Measurements from ENCODE around the gene KIDINS220. TPM values are rescaled to one million over a fixed set of nuclear protein-coding genes. Genes with fewer than 3 reads are reported as not detected.

KIDINS220 gene
- total RNA-seq, 1 donor from 2014 or later = 25.3 TPM

DNA sequence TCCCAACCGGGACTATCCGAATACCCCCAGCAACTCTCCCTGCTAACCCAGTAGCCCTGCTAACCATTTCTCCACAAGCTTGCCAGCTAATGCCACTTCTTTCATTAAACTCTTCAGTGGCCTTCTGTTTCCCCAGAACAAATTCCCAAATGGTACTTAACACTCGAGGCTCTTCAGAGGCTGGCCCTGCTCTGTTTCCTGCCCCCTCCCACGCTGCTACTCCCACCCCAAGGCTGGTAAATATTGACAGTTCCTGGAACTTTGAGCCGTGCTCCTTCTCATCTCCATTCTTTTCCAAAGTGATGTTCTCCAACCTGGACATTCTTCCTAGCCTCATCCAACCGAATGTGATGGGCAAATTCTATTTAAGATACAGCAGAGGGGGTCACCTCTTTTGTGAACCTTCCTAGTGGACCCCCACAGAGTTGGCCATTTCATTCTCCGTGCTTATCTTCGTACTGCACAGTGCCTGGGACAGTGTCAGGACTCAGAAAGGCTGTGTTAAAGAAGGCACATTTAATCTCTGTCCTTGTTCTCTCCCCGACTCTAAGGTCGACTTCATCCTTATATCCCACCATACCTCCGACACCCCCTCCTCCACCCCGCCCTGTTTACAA, 3.2 kb upstream of the KIDINS220 start:
- H3K9me3 Mint-ChIP-seq = no peaks in the 10 kb centered on the region
- H3K4me3 Mint-ChIP-seq = no peak overlapping the region
- H3K27me3 Mint-ChIP-seq = peaks cover 10% of the 10 kb centered on the region
- peaks cover 2% of the 10 kb centered on the region for H3K36me3 Mint-ChIP-seq (ENCODE audit: low read depth)
- H3K4me1 Mint-ChIP-seq = peaks cover 7% of the 10 kb centered on the region
- intact Hi-C loops (cut with micrococcal nuclease) = no loop called here
- H3K27ac Mint-ChIP-seq = no peak overlapping the region
- no peak for DNase-seq

DNA sequence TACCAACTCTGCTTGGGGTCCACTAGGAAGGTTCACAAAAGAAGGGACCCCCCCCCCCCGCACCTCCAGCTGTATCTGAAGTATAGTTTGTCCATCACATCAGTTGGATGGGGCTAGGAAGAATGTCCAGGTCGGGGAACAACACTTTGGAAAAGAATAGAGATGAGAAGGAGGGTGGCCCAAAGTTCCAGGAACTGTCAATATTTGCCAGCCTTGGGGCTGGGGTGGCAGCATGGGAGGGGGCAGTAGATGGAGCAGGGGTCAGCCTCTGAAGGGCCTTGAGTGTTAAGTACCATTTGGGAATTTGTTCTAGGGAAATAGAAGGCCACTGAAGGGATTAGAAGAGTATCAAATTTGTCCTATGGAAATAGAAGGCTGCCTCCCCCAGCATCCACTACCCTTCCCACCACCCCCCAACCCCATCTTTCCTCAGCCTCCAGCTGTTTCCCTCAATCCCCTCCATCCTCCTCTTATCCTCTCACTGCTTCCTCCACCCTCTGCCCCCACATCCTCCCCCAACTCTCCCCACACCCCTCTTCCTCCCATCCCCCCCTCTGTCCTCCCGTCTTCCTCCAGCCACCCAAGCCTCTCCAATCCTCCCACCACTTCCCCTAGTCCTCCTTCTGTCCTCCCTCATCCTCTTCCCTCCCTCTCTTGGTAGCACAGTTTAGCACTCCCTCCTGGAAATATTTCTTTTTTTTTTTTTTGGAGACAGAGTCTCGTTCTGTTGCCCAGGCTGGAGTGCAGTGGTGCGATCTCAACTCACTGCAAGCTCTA, 2.0 kb upstream of the KIDINS220 start:
- DNase-seq = no peak
- Mint-ChIP-seq H3K9me3 (no peaks in the 10 kb centered on the region), H3K27ac (no peak overlapping the region), H3K4me1 (peaks cover 13% of the 10 kb centered on the region), H3K36me3 (ENCODE audit: low read depth) (peaks cover 2% of the 10 kb centered on the region), H3K27me3 (peaks cover 4% of the 10 kb centered on the region), H3K4me3 (no peak overlapping the region)
- intact Hi-C loops (cut with micrococcal nuclease) = loop anchor here (5.0 kb wide), 1 partner anchor 163 kb away; the partner anchor contains the start of gene MBOAT2

DNA sequence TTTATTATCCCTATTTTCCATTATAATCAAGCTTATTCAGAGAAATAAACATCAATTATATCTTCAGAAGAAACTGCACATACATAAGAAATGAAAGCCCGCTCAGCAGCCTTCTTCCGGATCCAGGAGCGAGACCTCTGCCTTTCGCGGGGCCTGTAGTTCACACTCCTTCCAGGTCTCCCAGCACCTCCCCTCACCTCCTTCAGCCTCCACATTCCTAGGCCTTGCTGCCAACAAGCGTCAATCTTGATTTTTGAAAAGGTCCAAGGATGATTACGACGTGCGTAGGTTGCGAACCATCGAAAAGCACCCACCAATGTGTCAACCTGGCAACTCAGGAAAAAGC, 355 bp upstream of the KIDINS220 start:
- intact Hi-C loops (cut with micrococcal nuclease) = loop anchor here (5.0 kb wide), 1 partner anchor 165 kb away; the partner anchor contains the start of gene MBOAT2
- DNase-seq = no peak
- Mint-ChIP-seq H3K36me3 (ENCODE audit: low read depth) (peaks cover 2% of the 10 kb centered on the region), H3K27ac (no peak overlapping the region), H3K27me3 (no peaks in the 10 kb centered on the region), H3K4me1 (peaks cover 19% of the 10 kb centered on the region), H3K9me3 (no peaks in the 10 kb centered on the region), H3K4me3 (peak overlapping the region; percentile 95)

DNA sequence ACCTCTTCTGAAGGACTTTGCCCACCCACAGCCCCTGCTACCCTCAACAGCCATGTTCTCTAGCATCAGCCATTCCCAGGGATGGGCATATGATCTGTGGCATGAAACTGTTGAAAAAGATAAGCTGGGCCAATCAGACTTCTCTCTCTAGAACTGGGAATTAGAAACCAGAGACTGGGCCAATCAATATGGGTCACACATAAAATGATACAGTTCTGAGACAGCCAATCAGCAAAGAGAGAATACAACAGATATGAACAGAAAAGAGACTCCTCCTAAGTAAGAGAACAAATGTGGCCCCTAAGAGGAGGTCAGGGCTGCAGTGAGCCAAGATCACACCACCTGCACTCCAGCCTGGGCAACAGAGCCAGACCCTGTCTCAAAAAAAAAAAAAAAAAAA, 2.1 kb downstream of the KIDINS220 start:
- Mint-ChIP-seq H3K27me3 (no peaks in the 10 kb centered on the region), H3K36me3 (ENCODE audit: low read depth) (peaks cover 2% of the 10 kb centered on the region), H3K27ac (no peak overlapping the region), H3K9me3 (no peaks in the 10 kb centered on the region), H3K4me3 (peak overlapping the region; percentile 30), H3K4me1 (peaks cover 27% of the 10 kb centered on the region)
- intact Hi-C loops (cut with micrococcal nuclease) = loop anchor here (5.0 kb wide), 1 partner anchor 167 kb away; the partner anchor contains the start of gene MBOAT2
- no peak for DNase-seq

DNA sequence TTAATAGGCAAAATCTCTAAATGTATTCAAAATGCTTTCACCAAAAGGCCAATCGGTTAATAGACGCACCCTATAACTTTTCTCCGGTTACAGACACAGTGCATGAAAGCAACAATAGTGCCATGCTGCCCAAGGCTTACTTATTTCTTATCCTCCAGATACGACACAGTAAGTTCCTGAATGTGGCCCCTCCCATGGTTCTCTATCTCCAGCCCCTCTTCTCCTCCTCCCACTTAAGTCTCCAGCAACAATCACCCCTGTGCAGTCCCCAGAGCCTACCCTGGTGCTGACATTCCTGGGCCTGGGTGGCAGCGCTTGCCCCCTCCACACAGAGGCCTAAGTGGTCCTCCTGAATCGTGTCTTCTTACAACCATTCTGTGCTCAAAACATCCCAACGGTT, 3.6 kb downstream of the KIDINS220 start:
- peaks cover 28% of the 10 kb centered on the region for H3K4me1 Mint-ChIP-seq
- intact Hi-C loops (cut with micrococcal nuclease) = no loop called here
- no peaks in the 10 kb centered on the region for H3K9me3 Mint-ChIP-seq
- no peak overlapping the region for H3K27ac Mint-ChIP-seq
- no peaks in the 10 kb centered on the region for H3K27me3 Mint-ChIP-seq
- peaks cover 2% of the 10 kb centered on the region for H3K36me3 Mint-ChIP-seq (ENCODE audit: low read depth)
- peak; percentile 42 for DNase-seq
- H3K4me3 Mint-ChIP-seq = no peak overlapping the region

DNA sequence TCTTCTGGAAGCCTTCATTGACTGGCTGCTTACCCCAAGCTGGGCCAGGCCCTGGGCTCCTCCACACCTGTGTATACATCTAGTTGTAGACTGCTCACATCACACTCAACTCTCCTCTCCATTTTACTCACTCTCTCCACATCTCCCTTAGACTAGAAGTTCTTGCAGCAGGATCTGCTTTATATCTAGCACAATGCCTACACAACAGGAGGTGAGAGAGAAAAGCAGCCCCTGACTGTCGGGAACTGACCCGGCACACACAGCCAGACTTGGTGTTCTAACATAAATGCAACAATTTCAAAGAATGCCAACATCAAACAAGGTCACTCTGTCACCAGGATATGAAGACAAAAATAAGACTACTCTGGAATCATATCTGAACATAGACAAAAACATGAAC, 5.9 kb downstream of the KIDINS220 start:
- intact Hi-C loops (cut with micrococcal nuclease) = no loop called here
- Mint-ChIP-seq H3K27me3 (no peaks in the 10 kb centered on the region), H3K4me1 (peaks cover 27% of the 10 kb centered on the region), H3K36me3 (ENCODE audit: low read depth) (peaks cover 4% of the 10 kb centered on the region), H3K4me3 (no peak overlapping the region), H3K9me3 (no peaks in the 10 kb centered on the region), H3K27ac (no peak overlapping the region)
- peak; percentile 44 for DNase-seq

DNA sequence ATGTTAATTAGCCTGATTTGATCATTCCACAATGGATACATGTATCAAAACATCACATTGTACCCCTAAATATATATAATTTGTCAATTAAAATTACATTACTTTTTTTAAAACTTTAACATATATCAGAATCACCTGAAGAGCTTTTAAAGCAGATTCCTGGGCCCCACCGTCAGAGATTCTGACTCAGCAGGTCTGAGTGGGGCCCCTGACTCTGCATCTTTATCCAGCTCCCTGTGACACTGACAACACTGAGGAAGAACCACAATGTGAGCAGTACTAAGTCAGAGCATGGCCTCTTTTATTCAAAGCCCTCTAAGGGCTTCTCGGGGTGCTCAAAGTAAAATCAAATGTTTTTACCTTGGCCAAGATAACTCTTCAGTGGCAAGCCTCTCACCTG, 9.7 kb downstream of the KIDINS220 start:
- Mint-ChIP-seq H3K36me3 (ENCODE audit: low read depth) (peaks cover 12% of the 10 kb centered on the region), H3K27me3 (no peaks in the 10 kb centered on the region), H3K4me1 (peaks cover 12% of the 10 kb centered on the region), H3K27ac (no peak overlapping the region), H3K4me3 (no peak overlapping the region), H3K9me3 (no peaks in the 10 kb centered on the region)
- intact Hi-C loops (cut with micrococcal nuclease) = no loop called here
- no peak for DNase-seq

DNA sequence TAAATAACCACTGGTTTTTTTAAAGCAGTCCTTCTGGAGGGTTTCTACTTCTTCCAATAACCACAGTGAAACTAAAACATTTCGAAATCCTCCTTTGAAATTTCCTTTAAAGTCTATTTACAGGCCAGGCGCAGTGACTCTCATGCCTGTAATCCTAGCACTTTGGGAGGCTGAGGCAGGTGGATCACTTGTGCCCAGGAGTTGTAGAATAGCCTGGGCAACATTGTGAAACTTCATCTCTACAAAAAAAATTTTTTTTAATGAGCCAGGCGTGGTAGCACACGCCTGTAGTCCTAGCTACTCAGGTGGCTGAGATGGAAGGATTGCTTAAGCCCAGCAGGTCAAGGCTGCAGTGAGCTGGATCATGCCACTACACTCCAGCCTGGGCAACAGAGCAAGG, 15.2 kb downstream of the KIDINS220 start:
- Mint-ChIP-seq H3K9me3 (no peaks in the 10 kb centered on the region), H3K27ac (no peak overlapping the region), H3K4me3 (no peak overlapping the region), H3K4me1 (peaks cover 5% of the 10 kb centered on the region), H3K36me3 (ENCODE audit: low read depth) (peaks cover 20% of the 10 kb centered on the region), H3K27me3 (no peaks in the 10 kb centered on the region)
- peak; percentile 31 for DNase-seq
- intact Hi-C loops (cut with micrococcal nuclease) = no loop called here

DNA sequence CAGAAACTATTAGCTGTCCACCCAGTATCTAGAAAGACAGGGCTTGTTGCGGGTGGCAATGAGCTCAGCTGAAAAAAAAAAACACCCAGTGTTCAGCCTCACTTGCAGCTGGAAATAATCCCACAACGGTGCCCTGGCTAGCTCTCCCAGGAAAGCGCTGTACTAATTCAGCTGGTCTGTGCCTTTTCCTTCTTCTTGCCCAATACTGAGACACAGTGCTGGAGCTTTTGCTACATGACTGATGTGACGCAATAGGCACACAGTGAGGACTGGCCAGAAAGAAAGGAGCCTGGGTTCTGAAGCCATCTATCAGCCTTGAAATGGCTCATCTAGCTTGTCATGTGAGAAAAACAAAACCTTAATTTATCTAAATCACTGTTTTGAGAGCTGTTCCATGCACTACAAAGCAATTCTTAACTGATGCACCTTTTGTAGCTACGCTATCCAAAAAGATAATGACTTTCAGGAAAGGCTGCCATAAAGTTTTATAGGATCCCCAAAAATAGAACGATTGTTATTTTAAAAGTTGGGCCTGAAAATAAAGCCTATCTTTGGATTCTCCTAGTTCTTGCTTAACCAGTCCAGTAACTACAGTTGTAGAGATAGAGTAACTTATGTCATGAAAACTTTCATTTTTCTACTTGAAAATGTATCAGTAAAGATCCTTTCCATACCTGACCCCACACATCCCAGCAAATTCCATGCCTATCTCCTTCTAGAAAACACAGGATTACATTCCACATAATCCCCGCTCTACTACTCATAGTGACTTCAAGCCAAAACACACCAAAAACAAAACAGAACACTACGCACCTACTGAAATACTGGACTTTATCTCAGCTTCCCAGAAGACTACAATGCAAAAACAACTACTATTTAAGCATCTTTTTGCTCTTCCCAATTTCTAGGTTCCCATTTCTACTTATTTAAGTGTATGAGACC, 15.9 kb downstream of the KIDINS220 start:
- Mint-ChIP-seq H3K27me3 (no peaks in the 10 kb centered on the region), H3K27ac (no peak overlapping the region), H3K36me3 (ENCODE audit: low read depth) (peaks cover 20% of the 10 kb centered on the region), H3K9me3 (no peaks in the 10 kb centered on the region), H3K4me3 (no peak overlapping the region), H3K4me1 (peaks cover 5% of the 10 kb centered on the region)
- DNase-seq = peak; percentile 49
- intact Hi-C loops (cut with micrococcal nuclease) = no loop called here

DNA sequence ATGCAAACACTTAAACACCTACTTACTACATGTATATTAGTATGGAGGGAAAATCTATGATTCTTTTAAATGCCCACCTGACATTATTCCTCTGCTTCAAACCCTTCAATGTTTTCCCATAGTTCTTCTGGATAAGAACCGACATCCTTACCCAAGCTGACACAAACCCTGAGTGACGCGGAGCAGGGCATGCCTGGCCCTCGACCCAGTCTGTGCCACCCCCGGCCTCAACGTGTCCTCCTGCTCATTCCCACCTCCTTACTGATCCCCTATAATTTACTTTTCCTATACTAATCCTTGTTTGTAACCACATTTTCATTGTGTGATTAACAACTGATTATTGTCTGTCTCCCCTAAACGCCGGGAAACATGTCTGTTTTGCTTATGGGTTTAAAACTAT, 17.5 kb downstream of the KIDINS220 start:
- Mint-ChIP-seq H3K36me3 (ENCODE audit: low read depth) (peaks cover 19% of the 10 kb centered on the region), H3K4me1 (peaks cover 5% of the 10 kb centered on the region), H3K27ac (no peak overlapping the region), H3K4me3 (no peak overlapping the region), H3K9me3 (no peaks in the 10 kb centered on the region), H3K27me3 (no peaks in the 10 kb centered on the region)
- DNase-seq = peak; percentile 27
- intact Hi-C loops (cut with micrococcal nuclease) = no loop called here

DNA sequence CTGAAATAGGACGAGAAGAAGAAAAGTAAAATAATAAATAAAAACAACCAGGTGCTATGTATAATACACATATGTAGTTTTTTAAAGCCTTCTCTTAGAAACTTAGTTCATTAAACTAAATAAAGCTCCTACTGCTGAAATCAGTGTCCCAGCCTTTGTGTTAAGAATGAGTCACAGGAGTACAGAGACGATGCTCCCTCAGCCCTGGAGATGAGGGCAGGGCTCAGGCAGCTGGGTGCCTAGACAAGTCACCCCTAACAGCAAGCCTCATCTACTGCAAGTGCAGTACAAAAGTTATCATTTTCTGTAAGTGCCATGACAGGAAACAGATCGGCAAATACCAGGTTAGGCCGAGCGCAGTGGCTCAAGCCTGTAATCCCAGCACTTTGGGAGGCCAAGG, 18.2 kb downstream of the KIDINS220 start:
- intact Hi-C loops (cut with micrococcal nuclease) = no loop called here
- peaks cover 2% of the 10 kb centered on the region for H3K4me1 Mint-ChIP-seq

DNA sequence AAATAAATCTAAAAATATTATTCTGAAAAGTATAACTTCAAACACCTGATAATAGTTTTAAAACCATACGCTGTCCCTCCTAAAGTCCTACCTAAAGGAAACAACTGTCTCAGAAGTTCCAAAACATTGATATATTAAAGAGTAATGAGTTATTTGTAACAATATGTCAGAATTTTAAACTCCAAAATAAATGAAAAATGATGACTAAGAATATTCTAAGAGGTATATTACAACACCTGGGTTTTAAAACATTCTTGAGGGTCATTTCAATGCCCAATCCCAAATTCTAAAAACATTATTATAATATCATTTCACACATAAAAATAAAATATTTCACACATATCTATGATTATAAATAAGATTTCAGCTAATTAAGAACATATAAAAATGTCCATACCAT, 20.2 kb downstream of the KIDINS220 start:
- Mint-ChIP-seq H3K27ac (no peak overlapping the region), H3K4me3 (no peak overlapping the region), H3K9me3 (no peaks in the 10 kb centered on the region), H3K27me3 (no peaks in the 10 kb centered on the region), H3K4me1 (peaks cover 2% of the 10 kb centered on the region), H3K36me3 (ENCODE audit: low read depth) (peaks cover 18% of the 10 kb centered on the region)
- no peak for DNase-seq
- intact Hi-C loops (cut with micrococcal nuclease) = no loop called here

More for the DNA sequence above, 18.2 kb downstream of the KIDINS220 start:
- H3K4me3 Mint-ChIP-seq = no peak overlapping the region
- peak; percentile 48 for DNase-seq
- no peaks in the 10 kb centered on the region for H3K9me3 Mint-ChIP-seq
- H3K27ac Mint-ChIP-seq = no peak overlapping the region
- H3K36me3 Mint-ChIP-seq (ENCODE audit: low read depth) = peaks cover 16% of the 10 kb centered on the region
- H3K27me3 Mint-ChIP-seq = no peaks in the 10 kb centered on the region

DNA sequence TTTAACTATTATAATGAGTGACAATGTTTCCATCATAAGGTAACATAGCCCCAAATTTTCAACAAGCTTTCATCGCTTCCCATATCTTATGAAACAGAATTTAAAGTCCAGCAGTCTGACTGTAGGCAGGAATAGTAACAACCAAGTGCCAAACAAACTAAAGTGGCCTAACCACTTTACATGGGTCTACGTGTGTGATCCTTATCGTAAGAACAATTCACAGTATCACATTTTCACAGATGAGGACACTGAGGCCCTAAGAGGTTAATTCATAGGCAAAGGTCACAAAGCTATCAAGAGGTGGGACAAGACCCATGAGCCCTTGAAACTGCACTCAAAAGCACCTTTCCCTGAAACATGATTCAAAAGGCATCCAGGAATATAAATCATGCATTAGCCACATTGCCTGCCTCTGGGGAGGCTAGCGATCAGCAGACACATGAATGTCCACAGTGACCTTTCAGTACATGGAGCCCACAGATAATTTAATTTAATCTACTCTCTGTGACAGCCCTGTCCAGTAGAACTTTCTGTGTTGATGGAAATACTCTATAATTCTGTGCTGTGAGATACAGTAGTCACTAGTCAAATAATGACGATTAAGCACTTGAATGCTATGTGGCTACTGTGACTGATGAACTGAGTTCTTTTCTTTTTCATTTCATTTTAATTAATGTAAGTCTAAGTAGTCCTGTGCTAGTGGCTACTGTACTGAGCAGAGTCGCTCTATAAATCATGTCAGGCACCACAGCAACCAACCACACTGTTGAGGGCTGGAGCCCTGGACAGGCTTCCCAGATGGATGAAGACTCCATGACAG, 30.3 kb downstream of the KIDINS220 start:
- H3K36me3 Mint-ChIP-seq (ENCODE audit: low read depth) = peaks cover 51% of the 10 kb centered on the region
- no peak overlapping the region for H3K4me3 Mint-ChIP-seq
- H3K9me3 Mint-ChIP-seq = no peaks in the 10 kb centered on the region
- DNase-seq = peak; percentile 20
- no peak overlapping the region for H3K27ac Mint-ChIP-seq
- H3K27me3 Mint-ChIP-seq = no peaks in the 10 kb centered on the region
- intact Hi-C loops (cut with micrococcal nuclease) = no loop called here
- peaks cover 13% of the 10 kb centered on the region for H3K4me1 Mint-ChIP-seq

Data from activated CD4-positive, alpha-beta T cell treated with anti-CD3 and anti-CD28 coated beads, Interleukin-2, amount 10 ng/mL, durations not matched to agents 24 days and 14 days (primary cell).